Stimulated activated naive B cell treated with anti-CD40 and anti-IgM and Interleukin-4, amounts not matched to agents 10 μg/mL and 1 μg/mL and 100 μg/mL, for 72 hours (primary cell): ENCODE results near the gene MMP14.

Experiments
- ATAC-seq, 2 donors: fragments of 150-1000 bp; cut with Tn5 transposase; replicated peaks; 2 replicates each; pipeline ENCODE4 v1.10.0; 2021; ENCODE audit warnings: moderate library complexity in 1 of 2
- DNase-seq: peaks from one replicate; pipeline ENCODE4 v3.0.0; 2021
- H3K27ac Mint-ChIP-seq: one replicate; pipeline ENCODE4 v1.8.0; 2022; ENCODE audit warnings: mild to moderate bottlenecking, mixed read lengths
- H3K27me3 Mint-ChIP-seq, 2 donors: one replicate each; pipeline ENCODE4 v1.8.0; 2022; ENCODE audit warnings: mixed read lengths in 2 of 2
- H3K36me3 Mint-ChIP-seq, 2 donors: one replicate each; pipeline ENCODE4 v1.8.0; 2022; ENCODE audit warnings: mixed read lengths in 2 of 2, mild to moderate bottlenecking in 1 of 2
- H3K4me1 Mint-ChIP-seq, 2 donors: one replicate each; pipeline ENCODE4 v1.8.0; 2022; ENCODE audit warnings: mixed read lengths in 2 of 2, mild to moderate bottlenecking in 1 of 2
- H3K4me3 Mint-ChIP-seq, 2 donors: one replicate each; pipeline ENCODE4 v1.8.0; 2022; ENCODE audit warnings: mild to moderate bottlenecking in 2 of 2, mixed read lengths in 2 of 2, moderate library complexity in 1 of 2
- H3K9me3 Mint-ChIP-seq, 2 donors: one replicate each; pipeline ENCODE4 v1.8.0; 2022; ENCODE audit warnings: mixed read lengths in 2 of 2, mild to moderate bottlenecking in 1 of 2

Gene MMP14

DNA sequence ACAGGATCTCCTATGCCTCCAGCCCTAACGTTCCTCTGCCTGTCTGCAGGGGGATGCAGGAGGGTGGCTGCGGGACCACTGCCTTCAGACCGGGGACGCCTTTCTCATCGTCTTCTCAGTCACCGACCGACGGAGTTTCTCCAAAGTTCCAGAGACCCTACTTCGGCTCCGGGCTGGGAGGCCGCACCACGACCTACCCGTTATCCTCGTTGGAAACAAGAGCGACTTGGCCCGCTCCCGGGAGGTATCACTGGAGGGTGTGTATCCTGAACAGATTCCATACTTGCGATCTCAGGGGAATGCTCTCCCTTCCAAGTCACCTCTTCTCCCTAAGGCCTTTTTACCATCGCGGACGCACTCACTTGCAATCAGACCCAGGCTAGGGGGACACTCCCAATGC, 49.6 kb downstream of the MMP14 start:
- Mint-ChIP-seq H3K9me3 (no peaks in the 10 kb centered on the region), H3K36me3 (peaks cover 0 to 11% of the 10 kb centered on the region in 2 donors), H3K4me3 (peak overlapping the region; percentile 83 to 85), H3K27ac (peak overlapping the region; percentile 59), H3K27me3 (no peaks in the 10 kb centered on the region), H3K4me1 (peaks cover 64 to 79% of the 10 kb centered on the region in 2 donors)
- ATAC-seq, result no peak
- DNase-seq, result no peak

DNA sequence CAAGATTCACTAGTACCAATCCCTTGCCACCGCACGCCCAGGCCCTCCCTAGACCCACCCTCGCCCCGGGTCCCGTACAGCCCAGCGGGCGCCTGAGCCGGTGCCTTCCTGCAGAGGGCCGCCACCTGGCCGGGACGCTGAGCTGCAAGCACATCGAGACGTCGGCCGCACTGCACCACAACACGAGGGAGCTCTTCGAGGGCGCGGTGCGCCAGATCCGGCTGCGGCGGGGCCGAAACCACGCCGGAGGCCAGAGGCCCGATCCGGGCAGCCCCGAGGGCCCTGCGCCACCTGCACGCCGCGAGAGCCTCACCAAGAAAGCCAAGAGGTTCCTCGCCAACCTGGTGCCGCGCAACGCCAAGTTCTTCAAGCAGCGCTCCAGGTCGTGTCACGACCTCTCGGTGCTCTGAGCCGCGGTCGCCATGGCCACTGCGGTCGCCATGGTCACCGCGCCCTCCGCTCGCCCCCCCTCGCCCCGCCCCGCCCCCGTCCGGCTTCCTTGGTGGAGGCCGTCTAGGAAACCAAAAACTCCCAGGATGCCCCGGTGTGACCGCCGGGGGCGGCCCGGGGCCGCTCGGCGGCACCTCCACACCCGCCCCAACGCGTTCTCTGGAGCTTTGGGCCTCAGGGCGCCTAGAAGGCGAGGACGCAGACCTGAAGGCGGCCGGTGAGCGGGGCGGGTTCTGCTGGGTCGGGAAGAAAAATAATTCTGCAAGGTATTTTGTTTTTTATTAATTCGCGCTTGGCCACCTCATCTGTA, 50.3 kb downstream of the MMP14 start:
- H3K27me3 Mint-ChIP-seq, result no peaks in the 10 kb centered on the region
- H3K4me1 Mint-ChIP-seq, result peaks cover 63 to 77% of the 10 kb centered on the region in 2 donors
- ATAC-seq, result peak; percentile 50 to 63
- H3K4me3 Mint-ChIP-seq, result peak overlapping the region; percentile 83 to 85
- H3K36me3 Mint-ChIP-seq, result peaks cover 0 to 11% of the 10 kb centered on the region in 2 donors
- peak overlapping the region; percentile 96 for H3K27ac Mint-ChIP-seq
- peak; percentile 69 for DNase-seq
- no peaks in the 10 kb centered on the region for H3K9me3 Mint-ChIP-seq

DNA sequence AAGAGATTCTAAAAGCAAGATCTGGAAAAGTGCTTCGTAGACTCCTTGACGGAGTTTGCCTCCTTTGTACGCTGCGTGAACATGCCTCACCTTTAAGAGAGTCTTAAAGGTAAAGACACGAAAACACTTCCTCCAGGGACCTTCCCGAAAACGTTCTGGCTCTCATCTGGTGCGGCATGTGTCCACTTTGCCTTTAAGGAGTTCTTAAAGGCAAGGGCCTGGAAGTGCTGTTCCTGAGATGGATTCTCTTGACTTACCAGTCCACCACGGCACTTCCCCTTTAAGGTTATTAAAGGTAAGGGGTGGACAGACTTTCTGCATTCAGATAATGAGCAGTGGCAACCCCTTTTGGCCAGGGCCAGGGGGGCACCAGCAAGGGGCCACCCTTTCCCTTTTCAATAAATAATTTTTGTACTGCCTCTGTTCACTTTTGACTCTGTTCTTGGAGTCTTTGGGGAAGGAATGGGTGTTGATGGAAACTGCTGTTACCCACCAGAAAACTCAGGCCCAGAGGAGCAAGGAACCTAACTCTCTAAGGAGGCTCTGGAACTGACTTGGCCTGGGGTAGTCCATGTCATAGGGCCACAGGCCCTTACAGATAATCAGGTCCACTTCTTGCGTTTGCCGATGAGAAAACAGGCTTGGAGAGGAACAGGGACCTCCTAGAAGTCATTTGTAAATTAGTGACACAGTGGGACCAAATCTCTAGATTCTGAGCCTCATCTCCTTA, 51.0 kb downstream of the MMP14 start:
- no peaks in the 10 kb centered on the region for H3K27me3 Mint-ChIP-seq

GRCh38 chr14:22887990-22888378, 51.6 kb downstream of the MMP14 start:
- DNase-seq, result peak; percentile 79
- Mint-ChIP-seq H3K4me3 (peak overlapping the region; percentile 83 to 85), H3K36me3 (peaks cover 2 to 20% of the 10 kb centered on the region in 2 donors), H3K9me3 (no peaks in the 10 kb centered on the region), H3K27ac (peak overlapping the region; percentile 96), H3K27me3 (no peaks in the 10 kb centered on the region), H3K4me1 (peaks cover 54 to 64% of the 10 kb centered on the region in 2 donors)
- ATAC-seq, result peak; percentile 70 to 73

More for the DNA sequence above, 51.0 kb downstream of the MMP14 start:
- H3K4me1 Mint-ChIP-seq, result peaks cover 59 to 70% of the 10 kb centered on the region in 2 donors
- peaks cover 0 to 16% of the 10 kb centered on the region in 2 donors for H3K36me3 Mint-ChIP-seq
- DNase-seq (peak; percentile 53), ATAC-seq (peak; percentile 41 to 51)
- no peaks in the 10 kb centered on the region for H3K9me3 Mint-ChIP-seq
- H3K27ac Mint-ChIP-seq, result peak overlapping the region; percentile 96
- H3K4me3 Mint-ChIP-seq, result peak overlapping the region; percentile 83 to 85

DNA sequence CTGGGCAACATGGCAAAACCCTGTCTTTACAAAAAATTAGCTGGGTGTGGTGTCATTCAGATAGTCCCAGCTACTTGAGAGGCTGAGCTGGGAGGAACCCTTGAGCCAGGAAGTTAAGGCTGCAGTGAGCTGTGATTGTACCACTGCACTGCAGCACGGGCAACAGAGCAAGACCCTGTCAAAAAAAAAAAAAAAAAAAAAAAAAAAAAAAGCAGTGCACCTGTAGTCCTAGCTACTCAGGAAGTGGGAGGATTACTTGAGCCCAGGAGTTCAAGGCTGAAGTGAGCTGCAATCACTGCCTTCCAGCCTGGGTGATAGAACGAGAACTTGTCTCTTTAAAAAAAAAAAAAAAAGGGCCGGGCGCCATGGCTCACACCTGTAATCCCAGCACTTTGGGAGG, 52.3 kb downstream of the MMP14 start:
- ATAC-seq, result peak; percentile 23 to 38
- no peak for DNase-seq
- H3K4me1 Mint-ChIP-seq, result peaks cover 48 to 58% of the 10 kb centered on the region in 2 donors
- no peak overlapping the region for H3K4me3 Mint-ChIP-seq
- peaks cover 2 to 21% of the 10 kb centered on the region in 2 donors for H3K36me3 Mint-ChIP-seq
- no peak overlapping the region for H3K27ac Mint-ChIP-seq
- no peaks in the 10 kb centered on the region for H3K27me3 Mint-ChIP-seq
- no peaks in the 10 kb centered on the region for H3K9me3 Mint-ChIP-seq

DNA sequence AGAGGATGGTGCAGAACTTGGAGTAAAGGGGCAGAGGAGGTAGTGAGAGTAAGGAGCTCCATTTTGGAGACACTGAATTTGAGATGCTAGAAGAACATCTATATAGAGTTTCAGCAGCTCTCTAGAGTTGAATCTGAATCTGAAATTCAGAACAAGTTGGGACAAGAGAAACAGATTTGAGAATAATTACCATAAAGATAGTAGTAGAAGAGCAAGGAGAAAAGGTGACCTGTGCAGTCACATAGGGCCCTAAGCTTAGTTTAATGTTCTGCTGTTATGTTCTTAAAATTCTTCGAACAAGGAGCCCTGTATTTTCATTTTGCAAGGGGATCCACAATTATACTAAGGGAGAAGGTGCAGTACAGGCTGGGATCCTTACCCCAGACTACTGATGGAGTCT, 54.0 kb downstream of the MMP14 start:
- ATAC-seq (no peak), DNase-seq (no peak)
- Mint-ChIP-seq H3K27me3 (no peaks in the 10 kb centered on the region), H3K36me3 (peaks cover 2 to 25% of the 10 kb centered on the region in 2 donors), H3K27ac (no peak overlapping the region), H3K4me3 (no peak overlapping the region), H3K4me1 (peaks cover 32 to 40% of the 10 kb centered on the region in 2 donors), H3K9me3 (no peaks in the 10 kb centered on the region)

- peaks cover 7 to 29% of the 10 kb centered on the region in 2 donors for H3K36me3 Mint-ChIP-seq
- H3K4me1 Mint-ChIP-seq, result peaks cover 19 to 22% of the 10 kb centered on the region in 2 donors
- no peaks in the 10 kb centered on the region for H3K27me3 Mint-ChIP-seq
- ATAC-seq, result no peak
- H3K9me3 Mint-ChIP-seq, result no peaks in the 10 kb centered on the region
- H3K27ac Mint-ChIP-seq, result peak overlapping the region; percentile 25
- DNase-seq, result no peak
- H3K4me3 Mint-ChIP-seq, result no peak overlapping the region
Measured at GRCh38 chr14:22892488-22892887, 56.1 kb downstream of the MMP14 start.

GRCh38 chr14:22893706-22894105, 57.3 kb downstream of the MMP14 start:
- H3K9me3 Mint-ChIP-seq, result no peaks in the 10 kb centered on the region
- no peak for DNase-seq
- ATAC-seq, result no peak
- no peaks in the 10 kb centered on the region for H3K27me3 Mint-ChIP-seq
- no peak overlapping the region for H3K27ac Mint-ChIP-seq
- no peak overlapping the region for H3K4me3 Mint-ChIP-seq
- H3K36me3 Mint-ChIP-seq, result peaks cover 9 to 36% of the 10 kb centered on the region in 2 donors
- peaks cover 11 to 12% of the 10 kb centered on the region in 2 donors for H3K4me1 Mint-ChIP-seq

GRCh38 chr14:22895402-22895801, 59.0 kb downstream of the MMP14 start:
- ATAC-seq (no peak), DNase-seq (no peak)
- no peak overlapping the region for H3K27ac Mint-ChIP-seq
- H3K27me3 Mint-ChIP-seq, result no peaks in the 10 kb centered on the region
- H3K4me1 Mint-ChIP-seq, result peaks cover 3 to 6% of the 10 kb centered on the region in 2 donors
- no peaks in the 10 kb centered on the region for H3K9me3 Mint-ChIP-seq
- no peak overlapping the region for H3K4me3 Mint-ChIP-seq
- peaks cover 11 to 28% of the 10 kb centered on the region in 2 donors for H3K36me3 Mint-ChIP-seq

DNA sequence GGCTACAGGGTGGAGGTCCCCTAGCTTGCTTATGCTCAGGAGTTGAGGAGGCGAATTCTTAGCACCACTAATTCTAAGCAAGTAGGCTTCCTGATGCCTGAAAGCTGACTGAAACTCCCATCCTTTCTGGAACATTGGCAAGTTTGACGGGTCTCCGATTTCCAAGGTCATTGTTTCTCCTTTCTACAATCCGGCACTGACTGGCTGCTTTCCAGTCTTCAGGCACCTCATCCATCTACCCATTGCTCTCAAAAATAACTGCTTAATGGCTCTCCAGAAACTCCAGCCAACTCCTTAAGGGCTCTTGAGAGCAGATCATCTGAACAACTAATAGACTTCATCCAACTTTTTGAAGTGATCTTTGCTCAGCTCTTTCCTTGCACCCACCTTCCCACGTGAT, 60.0 kb downstream of the MMP14 start:
- no peak for DNase-seq
- Mint-ChIP-seq H3K36me3 (peaks cover 18 to 33% of the 10 kb centered on the region in 2 donors), H3K27ac (no peak overlapping the region), H3K4me1 (peaks cover 5 to 10% of the 10 kb centered on the region in 2 donors), H3K4me3 (no peak overlapping the region), H3K27me3 (no peaks in the 10 kb centered on the region), H3K9me3 (no peaks in the 10 kb centered on the region)
- ATAC-seq, result no peak

GRCh38 chr14:22896760-22897159, 60.4 kb downstream of the MMP14 start:
- no peaks in the 10 kb centered on the region for H3K9me3 Mint-ChIP-seq
- H3K27me3 Mint-ChIP-seq, result no peaks in the 10 kb centered on the region
- ATAC-seq, result no peak
- H3K27ac Mint-ChIP-seq, result no peak overlapping the region
- no peak overlapping the region for H3K4me3 Mint-ChIP-seq
- peaks cover 20 to 36% of the 10 kb centered on the region in 2 donors for H3K36me3 Mint-ChIP-seq
- H3K4me1 Mint-ChIP-seq, result peaks cover 5 to 10% of the 10 kb centered on the region in 2 donors
- no peak for DNase-seq

DNA sequence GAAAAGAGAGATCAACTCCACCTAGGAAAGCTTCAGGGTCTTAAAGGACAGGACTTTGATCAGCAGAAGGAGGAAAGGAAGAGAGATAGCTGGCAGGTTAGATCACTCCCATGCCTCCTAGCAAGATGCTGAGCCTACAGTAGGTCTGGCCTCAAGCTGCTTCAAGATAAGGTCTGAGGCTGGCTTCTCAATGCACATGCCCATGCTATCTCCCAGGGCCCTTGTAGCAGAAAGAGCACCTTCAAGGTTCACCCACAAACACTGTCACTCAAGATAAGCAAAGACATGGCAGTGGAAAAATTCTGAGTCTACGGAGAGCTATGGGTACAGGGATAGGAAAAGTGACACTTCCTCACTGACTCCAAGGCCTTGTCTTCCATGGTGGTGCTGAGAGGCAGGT, 61.0 kb downstream of the MMP14 start:
- Mint-ChIP-seq H3K4me3 (no peak overlapping the region), H3K27ac (no peak overlapping the region), H3K9me3 (no peaks in the 10 kb centered on the region), H3K36me3 (peaks cover 25 to 36% of the 10 kb centered on the region in 2 donors), H3K4me1 (peaks cover 3 to 10% of the 10 kb centered on the region in 2 donors), H3K27me3 (no peaks in the 10 kb centered on the region)
- ATAC-seq, result no peak
- no peak for DNase-seq
